Measurements from ENCODE around the gene CHD5.
A peak's percentile ranks its signal among the peaks of the same experiment; 100 is the strongest.

Gene CHD5

DNA sequence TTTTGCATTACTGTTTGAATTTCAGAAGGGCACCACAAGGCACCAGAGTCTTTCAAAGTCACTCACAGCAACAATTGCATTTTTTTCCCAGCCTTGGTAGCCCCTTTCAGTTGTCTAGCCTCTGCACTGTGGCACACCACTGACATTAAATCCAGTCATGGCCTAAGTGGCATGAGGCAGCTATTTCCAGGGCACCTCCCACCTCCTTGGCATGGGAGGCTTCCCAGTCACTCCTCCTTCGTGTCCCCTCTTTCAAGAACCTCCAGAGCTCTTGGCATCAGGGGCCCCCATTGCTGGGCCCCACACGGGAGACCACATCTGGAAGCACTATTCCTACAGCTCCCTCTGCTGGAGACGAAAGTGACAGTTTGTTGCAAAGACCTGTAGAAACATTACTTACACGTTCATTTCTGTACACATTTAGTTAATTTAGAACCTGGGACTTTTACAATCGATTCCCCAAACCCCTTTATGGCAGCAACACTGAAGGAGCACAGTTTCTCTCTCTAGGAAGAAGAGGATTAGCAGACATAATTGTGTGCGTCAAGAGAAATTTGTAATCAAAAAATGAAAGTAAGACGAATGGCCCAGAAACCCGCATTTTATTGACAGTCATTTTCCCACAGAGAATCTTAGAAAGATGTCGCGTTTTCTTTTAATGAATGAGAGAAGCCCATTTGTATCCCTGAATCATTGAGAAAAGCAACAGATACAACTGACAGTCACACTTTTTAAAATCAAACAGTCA lies 5.7 kb upstream of the CHD5 start:
- no peak for DNase-seq
- Histone ChIP-seq H3K27me3 (no peaks in the 10 kb centered on the region), H3K4me1 (peaks cover 0 to 23% (median 5%) of the 10 kb centered on the region in 4 donors), H3K36me3 (peaks cover 22 to 52% (median 35%) of the 10 kb centered on the region in 3 donors), H3K4me3 (no peak overlapping the region), H3K27ac (no peak overlapping the region), H3K9me3 (no peaks in the 10 kb centered on the region)
- TF ChIP-seq, protein P1, sequence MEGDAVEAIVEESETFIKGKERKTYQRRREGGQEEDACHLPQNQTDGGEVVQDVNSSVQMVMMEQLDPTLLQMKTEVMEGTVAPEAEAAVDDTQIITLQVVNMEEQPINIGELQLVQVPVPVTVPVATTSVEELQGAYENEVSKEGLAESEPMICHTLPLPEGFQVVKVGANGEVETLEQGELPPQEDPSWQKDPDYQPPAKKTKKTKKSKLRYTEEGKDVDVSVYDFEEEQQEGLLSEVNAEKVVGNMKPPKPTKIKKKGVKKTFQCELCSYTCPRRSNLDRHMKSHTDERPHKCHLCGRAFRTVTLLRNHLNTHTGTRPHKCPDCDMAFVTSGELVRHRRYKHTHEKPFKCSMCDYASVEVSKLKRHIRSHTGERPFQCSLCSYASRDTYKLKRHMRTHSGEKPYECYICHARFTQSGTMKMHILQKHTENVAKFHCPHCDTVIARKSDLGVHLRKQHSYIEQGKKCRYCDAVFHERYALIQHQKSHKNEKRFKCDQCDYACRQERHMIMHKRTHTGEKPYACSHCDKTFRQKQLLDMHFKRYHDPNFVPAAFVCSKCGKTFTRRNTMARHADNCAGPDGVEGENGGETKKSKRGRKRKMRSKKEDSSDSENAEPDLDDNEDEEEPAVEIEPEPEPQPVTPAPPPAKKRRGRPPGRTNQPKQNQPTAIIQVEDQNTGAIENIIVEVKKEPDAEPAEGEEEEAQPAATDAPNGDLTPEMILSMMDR (IDR thresholded peaks at IDR 0.05), result peak in 1 of 2 experiments; percentile 16
- intact Hi-C loops (cut with DNase I; ENCODE audit: low total_unique reads), result no loop called here

DNA sequence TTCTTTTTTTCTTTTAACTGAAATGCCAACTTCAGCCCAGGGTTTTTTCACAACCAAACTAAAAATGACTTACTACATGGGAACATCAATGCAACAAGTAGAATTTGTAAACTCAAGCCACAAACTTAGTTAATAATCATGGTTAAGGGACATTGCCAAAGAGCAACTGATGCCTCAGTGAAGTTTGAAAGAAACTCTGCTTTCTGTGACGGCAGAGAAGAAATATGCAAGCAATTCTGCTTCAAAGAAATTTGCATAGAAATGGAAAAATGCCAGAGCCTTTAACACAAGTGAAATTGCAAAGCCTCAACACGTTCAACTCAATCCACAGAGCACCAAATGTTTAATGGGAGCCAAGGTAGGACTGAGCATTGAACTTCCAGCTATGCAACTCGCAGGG lies 5.0 kb upstream of the CHD5 start:
- no peaks in the 10 kb centered on the region for H3K9me3 ChIP-seq
- no peak for DNase-seq
- peaks cover 0 to 28% (median 11%) of the 10 kb centered on the region in 4 donors for H3K4me1 ChIP-seq
- peaks cover 0 to 6% of the 10 kb centered on the region in 2 donors for H3K27me3 ChIP-seq
- H3K4me3 ChIP-seq, result no peak overlapping the region
- intact Hi-C loops (cut with DNase I; ENCODE audit: low total_unique reads), result no loop called here
- no peak overlapping the region for H3K27ac ChIP-seq
- peaks cover 16 to 45% (median 28%) of the 10 kb centered on the region in 3 donors for H3K36me3 ChIP-seq
- TF ChIP-seq, protein P1 (IDR thresholded peaks at IDR 0.05), result no peak

DNA sequence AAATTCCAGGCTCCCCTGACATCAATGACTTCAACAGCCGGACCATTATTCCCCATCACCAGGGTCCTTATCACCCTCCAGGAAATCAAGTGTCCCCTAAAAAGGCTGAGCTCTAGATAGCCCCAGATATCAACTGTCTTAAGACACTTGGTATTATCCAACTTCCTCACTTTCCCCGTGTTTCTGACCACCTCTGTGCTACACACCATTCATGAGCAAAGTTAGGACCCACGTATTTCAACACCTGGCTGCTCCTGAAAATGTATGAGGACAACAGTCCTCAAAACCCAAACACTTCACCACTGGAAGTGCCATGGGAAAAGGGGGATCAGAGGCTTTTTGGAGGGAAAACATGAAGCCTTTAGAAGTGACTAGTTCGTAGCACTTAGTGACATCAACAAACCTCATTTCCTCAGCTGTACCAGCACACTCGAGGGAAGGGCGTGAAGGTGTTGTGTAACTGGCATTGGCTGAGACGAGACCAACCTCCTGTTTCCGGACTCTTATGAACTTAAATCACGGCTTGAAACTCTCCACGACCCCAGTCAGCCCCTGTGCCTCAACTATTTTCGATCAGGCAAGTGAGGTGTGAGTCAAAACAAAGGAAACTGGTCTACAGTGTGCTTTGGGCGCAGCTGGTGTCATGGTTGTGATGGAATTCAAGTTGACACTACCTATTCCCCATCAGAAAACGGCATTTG lies 4.1 kb upstream of the CHD5 start:
- Histone ChIP-seq H3K4me1 (peaks cover 0 to 37% (median 17%) of the 10 kb centered on the region in 4 donors), H3K4me3 (no peak overlapping the region), H3K27me3 (peaks cover 0 to 12% of the 10 kb centered on the region in 2 donors), H3K36me3 (peaks cover 12 to 36% (median 19%) of the 10 kb centered on the region in 3 donors), H3K27ac (no peak overlapping the region), H3K9me3 (no peaks in the 10 kb centered on the region)
- intact Hi-C loops (cut with DNase I; ENCODE audit: low total_unique reads), result no loop called here
- TF ChIP-seq, protein P1 (IDR thresholded peaks at IDR 0.05), result no peak
- DNase-seq, result no peak

DNA sequence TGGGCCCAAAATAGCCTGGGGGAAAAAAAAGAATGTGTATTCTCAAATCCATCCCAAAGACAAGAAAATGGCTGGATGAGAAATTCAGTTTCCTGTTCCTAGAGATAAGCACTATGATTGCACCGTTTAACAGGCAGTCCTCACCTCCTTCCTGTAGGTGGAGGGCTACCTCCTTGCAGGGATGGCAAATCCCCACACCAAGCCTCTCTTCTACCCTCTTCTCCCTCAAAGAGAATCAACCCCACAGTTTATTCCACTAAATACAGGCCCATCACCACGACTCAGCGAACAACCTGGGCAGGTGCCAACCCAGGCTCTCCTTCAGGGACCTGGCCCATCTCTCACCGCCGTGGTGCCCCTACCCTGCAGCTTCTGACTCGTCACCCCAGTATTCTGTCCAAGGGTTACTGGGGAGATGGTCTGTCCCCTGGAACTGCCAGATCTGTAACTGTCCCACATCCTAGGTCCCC lies 3.4 kb upstream of the CHD5 start:
- Histone ChIP-seq H3K27me3 (peaks cover 0 to 19% of the 10 kb centered on the region in 2 donors), H3K4me1 (peaks cover 0 to 44% (median 24%) of the 10 kb centered on the region in 4 donors), H3K9me3 (no peaks in the 10 kb centered on the region), H3K4me3 (no peak overlapping the region), H3K36me3 (peaks cover 8 to 29% (median 13%) of the 10 kb centered on the region in 3 donors), H3K27ac (no peak overlapping the region)
- DNase-seq, result no peak
- TF ChIP-seq, protein P1 (IDR thresholded peaks at IDR 0.05), result no peak
- intact Hi-C loops (cut with DNase I; ENCODE audit: low total_unique reads), result no loop called here

DNA sequence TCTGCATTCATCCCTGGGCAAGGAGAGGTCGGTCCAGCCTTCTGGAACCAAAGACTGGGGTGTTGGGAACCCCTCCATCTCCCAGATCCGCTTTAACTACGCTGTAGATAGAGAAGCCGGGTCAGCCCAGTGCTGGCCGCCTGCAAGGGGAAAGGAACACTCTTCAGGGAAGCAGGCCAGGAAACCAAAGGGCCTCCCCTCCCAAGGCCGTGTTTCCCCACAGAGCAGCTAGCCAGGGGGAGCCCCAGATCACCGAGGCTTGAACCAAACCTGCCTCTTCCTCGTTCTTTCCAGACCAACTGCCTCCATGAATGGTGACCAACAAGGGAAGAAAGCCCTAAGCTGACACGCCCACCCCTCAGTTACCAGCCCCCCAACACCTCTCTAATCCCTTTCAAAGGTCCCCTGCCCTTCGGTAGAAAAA lies 1.2 kb upstream of the CHD5 start:
- TF ChIP-seq, protein P1 (IDR thresholded peaks at IDR 0.05), result no peak
- Histone ChIP-seq H3K36me3 (peaks cover 0 to 11% (median 0%) of the 10 kb centered on the region in 3 donors), H3K4me1 (peaks cover 0 to 51% (median 29%) of the 10 kb centered on the region in 4 donors), H3K9me3 (no peaks in the 10 kb centered on the region), H3K4me3 (no peak overlapping the region), H3K27me3 (peaks cover 0 to 39% of the 10 kb centered on the region in 2 donors), H3K27ac (peak overlapping the region in 1 of 2 donors; percentile 25)
- no peak for DNase-seq
- intact Hi-C loops (cut with DNase I; ENCODE audit: low total_unique reads), result no loop called here

Data from tibial artery (tissue), 4 donors.